Spleen (tissue), 11 donors: Measurements from ENCODE around the gene PEAR1. TPM values are rescaled to one million over a fixed set of nuclear protein-coding genes. Genes with fewer than 3 reads are reported as not detected.
A peak's percentile ranks its signal among the peaks of the same experiment; 100 is the strongest.
"Not testable (repeated sequence)": the region's sequence is repeated elsewhere in the genome, so short reads cannot be mapped to it uniquely, and the experiment has no call there.

Source experiments
- DNase-seq: peaks from one replicate; pipeline ENCODE4 v3.0.0-alpha.2; 2020
- H3K27ac ChIP-seq, 8 donors: fragments of 200-600 bp; sonication (generic) in 7 of 8; 1 replicate in 4 of 8; 2 replicates in 4 of 8; pipeline versions ENCODE4 v1.5.0 to v1.8.0; 2016 to 2021; ENCODE audit warnings: inconsistent platforms in 4 of 8, mild to moderate bottlenecking in 4 of 8, moderate library complexity in 1 of 8
- H3K27me3 ChIP-seq, 7 donors: fragments of 200-600 bp; sonication (generic) in 6 of 7; replicated peaks in 1 of 7; 1 replicate in 4 of 7; 2 replicates in 3 of 7; pipeline versions ENCODE4 v1.5.0 to v1.8.0; 2016 to 2021; ENCODE audit warnings: inconsistent platforms in 3 of 7, mild to moderate bottlenecking in 1 of 7
- H3K36me3 ChIP-seq, 6 donors: fragments of 200-600 bp; sonication (generic) in 5 of 6; 1 replicate in 4 of 6; 2 replicates in 2 of 6; pipeline versions ENCODE4 v1.5.0 to v1.8.0; 2016 to 2021; ENCODE audit warnings: inconsistent platforms in 2 of 6
- H3K4me1 ChIP-seq, 6 donors: fragments of 200-600 bp; sonication (generic) in 5 of 6; 1 replicate in 3 of 6; 2 replicates in 3 of 6; pipeline versions ENCODE4 v1.5.0 to v1.8.0; 2016 to 2021; ENCODE audit warnings: inconsistent platforms in 3 of 6
- H3K4me3 ChIP-seq, 8 donors: fragments of 200-600 bp; sonication (generic) in 7 of 8; 1 replicate in 4 of 8; 2 replicates in 4 of 8; pipeline versions ENCODE4 v1.5.0 to v1.8.0; 2016 to 2021; ENCODE audit warnings: inconsistent platforms in 4 of 8, mild to moderate bottlenecking in 4 of 8, moderate library complexity in 2 of 8
- H3K9me3 ChIP-seq, 8 donors: fragments of 200-600 bp; sonication (generic) in 7 of 8; 1 replicate in 4 of 8; 2 replicates in 4 of 8; pipeline versions ENCODE4 v1.5.0 to v1.8.0; 2016 to 2021; ENCODE audit warnings: inconsistent platforms in 4 of 8
- POLR2A ChIP-seq, 3 donors: fragments of 450-650 bp; IDR thresholded peaks; one replicate each; pipeline ENCODE4 v1.5.1; 2017; ENCODE audit warnings: antibody characterized with exemption in 3 of 3, mild to moderate bottlenecking in 1 of 3
- POLR2AphosphoS5 ChIP-seq, 3 donors: sonication (generic); formaldehyde crosslinking; IDR thresholded peaks; one replicate each; pipeline ENCODE4 v1.5.1; 2017; ENCODE audit warnings: antibody characterized with exemption in 3 of 3
- WGBS, 5 donors: extraction: QIAGEN DNeasy Blood & Tissue Kit in 3 of 5; methylation state at CpG; one replicate each; pipeline versions ENCODE4 v1.1.5 to v1.1.7; 2013 to 2018; 5-methylcytosine and 5-hydroxymethylcytosine counted together
- intact Hi-C: fragments of 100-400 bp; cut with DNase I; formaldehyde crosslinking; loops from one replicate; pipeline ENCODE4 v1.15.0; 2023; ENCODE audit warnings: low total_unique reads
- polyA plus RNA-seq, 3 donors: library from polyadenylated mRNA; stranded (reverse); fragments of 200-250 nt; gene quantifications; one replicate each; pipeline ENCODE4 v1.2.1, GENCODE V29; 2013
- total RNA-seq, 7 donors: library from RNA; depleted of rRNA in 3 of 7; stranded (reverse); fragments of >200 nt in 3 of 7; fragmentation: NEBNext Ultra II Directional in 4 of 7; extraction: Animal tissue kit (Norgen Biotek cat#: 25700) in 4 of 7; gene quantifications; one replicate each; pipeline versions ENCODE4 v1.1.0 to v1.2.1, GENCODE V29; 2016 to 2021
- TF ChIP-seq, protein P1 (sequence below), 11 experiments: fragments of 200-600 bp in 7 of 11; fragments of 450-650 bp in 4 of 11; sonication (generic) in 4 of 11; IDR thresholded peaks in 8 of 11; conservative IDR thresholded peaks in 3 of 11; 1 replicate in 7 of 11; 2 replicates in 4 of 11; pipeline versions ENCODE4 v1.4.0 to v1.8.0; 2016 to 2021; ENCODE audit warnings: antibody characterized with exemption in 11 of 11, inconsistent platforms in 4 of 11, mild to moderate bottlenecking in 1 of 11
- donor health status: healthy with polysubstance abuse.
- donor health status: DM: no; HTN: no; CAD: no; lungs with moderate emphysema.
- donor health status: DM: no; HTN: no; CAD: no.
- donor health status: Bipolar disorder and iron deficiency.
- donor health status: healthy.
- donor health status: DM: no; HTN: no; CAD: no.
- donor health status: DM: yes; HTN: yes; CAD: no.

The PEAR1 gene
- total and polyA plus RNA-seq, 10 donors = 1.4 to 28.3 (median 20.2) TPM

DNA sequence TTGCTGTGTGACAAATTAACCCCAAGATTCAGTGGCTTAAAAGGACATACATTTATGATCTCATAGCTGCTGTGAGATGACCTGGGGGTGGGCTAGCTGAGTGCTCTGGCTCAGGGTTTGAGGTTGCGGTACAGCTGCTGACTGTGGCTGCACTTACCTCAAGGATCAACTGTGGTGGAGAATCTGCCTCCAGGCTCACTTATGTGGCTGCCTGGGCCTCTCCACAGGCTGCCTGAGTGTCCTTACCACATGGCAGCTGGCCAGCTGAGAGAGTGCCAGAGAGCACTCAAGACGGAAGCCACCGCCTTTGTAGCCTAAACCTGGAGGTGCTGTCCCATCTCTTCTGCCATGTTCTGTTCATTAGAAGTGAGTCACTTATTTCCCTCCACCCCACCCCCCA lies 32.7 kb downstream of the PEAR1 start:
- intact Hi-C loops = no loop called here
- DNase-seq = no peak
- H3K27ac ChIP-seq = no peak overlapping the region
- TF ChIP-seq POLR2A (IDR thresholded peaks at IDR 0.05) (no peak), POLR2AphosphoS5 (IDR thresholded peaks at IDR 0.05) (no peak)
- TF ChIP-seq, protein P1, sequence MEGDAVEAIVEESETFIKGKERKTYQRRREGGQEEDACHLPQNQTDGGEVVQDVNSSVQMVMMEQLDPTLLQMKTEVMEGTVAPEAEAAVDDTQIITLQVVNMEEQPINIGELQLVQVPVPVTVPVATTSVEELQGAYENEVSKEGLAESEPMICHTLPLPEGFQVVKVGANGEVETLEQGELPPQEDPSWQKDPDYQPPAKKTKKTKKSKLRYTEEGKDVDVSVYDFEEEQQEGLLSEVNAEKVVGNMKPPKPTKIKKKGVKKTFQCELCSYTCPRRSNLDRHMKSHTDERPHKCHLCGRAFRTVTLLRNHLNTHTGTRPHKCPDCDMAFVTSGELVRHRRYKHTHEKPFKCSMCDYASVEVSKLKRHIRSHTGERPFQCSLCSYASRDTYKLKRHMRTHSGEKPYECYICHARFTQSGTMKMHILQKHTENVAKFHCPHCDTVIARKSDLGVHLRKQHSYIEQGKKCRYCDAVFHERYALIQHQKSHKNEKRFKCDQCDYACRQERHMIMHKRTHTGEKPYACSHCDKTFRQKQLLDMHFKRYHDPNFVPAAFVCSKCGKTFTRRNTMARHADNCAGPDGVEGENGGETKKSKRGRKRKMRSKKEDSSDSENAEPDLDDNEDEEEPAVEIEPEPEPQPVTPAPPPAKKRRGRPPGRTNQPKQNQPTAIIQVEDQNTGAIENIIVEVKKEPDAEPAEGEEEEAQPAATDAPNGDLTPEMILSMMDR (IDR thresholded peaks at IDR 0.05 in 8 of 11, conservative IDR thresholded peaks at IDR 0.05 in 3 of 11) = no peak
- H3K36me3 ChIP-seq = no peaks in the 10 kb centered on the region
- WGBS, 5 donors = 0 to 18% (median 14%) methylated on average over 3 of the region's 3 CpGs
- H3K27me3 ChIP-seq = peaks cover 2 to 98% (median 64%) of the 10 kb centered on the region in 7 donors
- no peak overlapping the region for H3K4me3 ChIP-seq
- peaks cover 8 to 43% (median 23%) of the 10 kb centered on the region in 6 donors for H3K4me1 ChIP-seq
- no peaks in the 10 kb centered on the region for H3K9me3 ChIP-seq

DNA sequence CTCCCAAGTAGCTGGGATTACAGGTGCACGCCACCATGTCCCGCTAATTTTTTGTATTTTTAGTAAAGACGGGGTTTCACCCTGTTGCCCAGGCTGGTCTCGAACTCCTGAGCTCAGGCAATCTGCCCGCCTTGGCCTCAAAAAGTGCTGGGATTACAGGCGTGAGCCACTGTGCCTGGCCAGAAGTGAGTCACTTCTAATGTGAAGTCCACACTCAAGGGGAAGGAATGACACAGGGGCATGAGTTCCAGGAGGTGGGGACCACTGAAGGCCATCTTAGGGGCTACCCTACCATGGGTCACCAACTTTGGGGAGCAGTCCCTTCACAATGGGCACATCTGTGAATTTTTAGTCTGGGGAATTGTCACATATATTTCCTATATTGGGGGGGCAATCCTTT lies 33.2 kb downstream of the PEAR1 start:
- Histone ChIP-seq H3K4me1 (peaks cover 8 to 48% (median 28%) of the 10 kb centered on the region in 6 donors), H3K27me3 (peaks cover 2 to 93% (median 61%) of the 10 kb centered on the region in 7 donors)
- H3K36me3 ChIP-seq, H3K4me3 ChIP-seq, DNase-seq, intact Hi-C loops, H3K27ac ChIP-seq, H3K9me3 ChIP-seq: not testable (repeated sequence)
- 70 to 88% (median 84%) methylated on average over 6 of the region's 6 CpGs for WGBS, 5 donors

DNA sequence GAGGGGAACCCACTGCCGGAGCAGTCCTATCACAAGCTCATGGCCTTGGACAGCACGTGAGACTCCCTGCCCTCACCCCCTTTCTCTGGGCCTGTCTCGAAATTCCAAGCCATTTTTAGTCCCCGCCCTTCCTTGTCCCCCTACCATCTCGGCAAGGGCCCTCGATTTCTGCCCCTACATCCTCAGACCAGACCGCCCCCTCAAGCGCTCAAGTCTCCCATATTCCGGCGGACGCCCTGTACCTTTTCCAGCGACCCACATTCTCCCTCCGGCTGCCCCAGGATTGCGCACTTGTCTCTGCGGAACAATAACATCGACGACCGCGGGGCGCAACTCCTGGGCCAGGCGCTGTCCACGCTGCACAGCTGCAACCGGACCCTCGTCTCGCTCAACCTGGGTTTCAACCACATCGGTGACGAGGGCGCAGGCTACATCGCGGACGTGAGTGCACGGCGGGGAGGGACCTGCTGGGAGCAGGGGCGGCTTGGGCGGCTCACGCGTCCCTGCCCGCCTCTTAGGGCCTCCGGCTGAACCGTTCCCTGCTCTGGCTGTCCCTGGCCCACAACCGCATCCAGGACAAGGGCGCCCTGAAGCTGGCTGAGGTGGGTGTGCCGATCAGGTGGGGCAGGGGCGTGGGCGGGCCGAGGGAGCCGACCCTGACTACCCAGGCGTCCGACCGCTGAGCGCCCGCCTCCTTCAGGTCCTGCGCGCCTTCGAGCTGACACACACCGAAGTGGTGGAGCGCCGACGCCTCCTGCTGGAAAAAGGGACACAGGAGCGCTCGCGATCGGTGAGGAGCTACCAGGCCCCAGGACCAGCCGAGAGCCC lies 33.9 kb downstream of the PEAR1 start:
- H3K27me3 ChIP-seq = peaks cover 2 to 86% (median 54%) of the 10 kb centered on the region in 7 donors
- TF ChIP-seq POLR2AphosphoS5 (IDR thresholded peaks at IDR 0.05) = peak in 1 of 3 donors; percentile 30
- TF ChIP-seq POLR2A (IDR thresholded peaks at IDR 0.05) = no peak
- TF ChIP-seq, protein P1 (IDR thresholded peaks at IDR 0.05 in 8 of 11, conservative IDR thresholded peaks at IDR 0.05 in 3 of 11) = peak in 9 of 11 experiments; percentile 15 to 61 (median 50)

DNA sequence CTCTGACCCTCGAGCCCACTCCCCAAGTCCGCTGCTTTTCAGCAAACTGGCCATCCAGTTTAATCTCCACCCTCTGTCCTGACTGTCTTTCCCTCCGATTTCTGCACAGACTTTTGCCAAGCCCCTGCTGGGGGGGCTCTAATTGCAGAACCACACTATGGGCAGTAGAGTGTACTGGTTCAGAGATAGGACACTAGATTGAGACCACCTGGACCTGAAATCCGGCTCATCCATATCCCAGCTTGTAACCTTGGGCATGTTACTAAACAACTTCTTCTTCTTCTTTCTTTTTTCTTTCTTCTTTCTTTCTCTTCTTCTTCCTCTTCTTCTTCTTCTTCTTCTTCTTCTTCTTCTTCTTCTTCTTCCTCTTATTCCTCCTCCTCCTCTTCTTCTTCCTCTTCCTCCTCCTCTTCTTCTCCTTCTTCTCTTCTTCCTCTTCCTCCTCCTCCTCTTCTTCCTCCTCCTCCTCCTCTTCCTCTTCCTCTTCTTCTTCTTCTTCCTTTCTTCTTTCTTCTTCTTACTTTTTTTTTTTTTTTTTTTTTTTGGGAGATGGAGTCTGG lies 34.6 kb downstream of the PEAR1 start:
- DNase-seq = no peak
- Histone ChIP-seq H3K27ac (no peak overlapping the region), H3K36me3 (no peaks in the 10 kb centered on the region), H3K27me3 (peaks cover 2 to 79% (median 47%) of the 10 kb centered on the region in 7 donors), H3K4me1 (peaks cover 8 to 49% (median 29%) of the 10 kb centered on the region in 6 donors), H3K4me3 (peak overlapping the region in 4 of 8 donors; percentile 16 to 59 (median 24)), H3K9me3 (no peaks in the 10 kb centered on the region)
- no peak for TF ChIP-seq POLR2AphosphoS5 (IDR thresholded peaks at IDR 0.05)
- TF ChIP-seq, protein P1 (IDR thresholded peaks at IDR 0.05 in 8 of 11, conservative IDR thresholded peaks at IDR 0.05 in 3 of 11) = peak in 2 of 11 experiments; percentile 3 to 7
- no peak for TF ChIP-seq POLR2A (IDR thresholded peaks at IDR 0.05)
- 4 to 13% (median 7%) methylated on average over 4 of the region's 4 CpGs for WGBS, 5 donors
- intact Hi-C loops = no loop called here

More for the DNA sequence above, 33.9 kb downstream of the PEAR1 start:
- peak; percentile 17 for DNase-seq
- H3K4me3 ChIP-seq = peak overlapping the region in 5 of 8 donors; percentile 12 to 59 (median 17)
- H3K9me3 ChIP-seq = no peaks in the 10 kb centered on the region
- peaks cover 8 to 51% (median 29%) of the 10 kb centered on the region in 6 donors for H3K4me1 ChIP-seq
- no peak overlapping the region for H3K27ac ChIP-seq
- intact Hi-C loops = no loop called here
- 5 to 7% (median 6%) methylated on average over 35 to 64 of the region's 64 CpGs for WGBS, 5 donors
- no peaks in the 10 kb centered on the region for H3K36me3 ChIP-seq
